Nephron (organoid): Measurements from ENCODE around the gene NCAM1.
A peak's percentile ranks its signal among the peaks of the same experiment; 100 is the strongest.

ENCODE experiments used
- H3K27ac Mint-ChIP-seq, 3 experiments: 2 replicates each; pipeline ENCODE4 v1.8.0; 2020; ENCODE audit warnings: mixed read lengths in 3 of 3, mild to moderate bottlenecking in 2 of 3, moderate library complexity in 1 of 3
- H3K27me3 Mint-ChIP-seq: 2 replicates; pipeline ENCODE4 v1.8.0; 2021; ENCODE audit warnings: low read depth, mild to moderate bottlenecking, moderate library complexity, mixed read lengths
- H3K36me3 Mint-ChIP-seq: 2 replicates; pipeline ENCODE4 v1.8.0; 2020; ENCODE audit warnings: low read depth, mixed read lengths
- H3K4me1 Mint-ChIP-seq: 2 replicates; pipeline ENCODE4 v1.8.0; 2020; ENCODE audit warnings: mixed read lengths
- H3K4me3 Mint-ChIP-seq, 3 experiments: 2 replicates each; pipeline ENCODE4 v1.8.0; 2020; ENCODE audit warnings: mild to moderate bottlenecking in 3 of 3, mixed read lengths in 3 of 3, moderate library complexity in 2 of 3
- H3K9me3 Mint-ChIP-seq: 2 replicates; pipeline ENCODE4 v1.8.0; 2020; ENCODE audit warnings: mixed read lengths
- CTCF ChIP-seq, 3 experiments: fragments of 200-600 bp; sonication (generic); IDR thresholded peaks; one replicate each; pipeline ENCODE4 v1.5.0; 2021; ENCODE audit warnings: antibody characterized with exemption in 3 of 3; ENCODE audit not compliant: unreplicated experiment in 3 of 3

NCAM1 gene

GRCh38 chr11:113006896-113007445 lies 45.8 kb downstream of the NCAM1 start:
- peaks cover 3% of the 10 kb centered on the region for H3K9me3 Mint-ChIP-seq
- peak overlapping the region in 1 of 3 experiments; percentile 32 for H3K27ac Mint-ChIP-seq
- no peak for TF ChIP-seq CTCF (IDR thresholded peaks at IDR 0.05; ENCODE audit: unreplicated experiment in 3 of 3)
- H3K4me1 Mint-ChIP-seq = peaks cover 67% of the 10 kb centered on the region
- no peaks in the 10 kb centered on the region for H3K27me3 Mint-ChIP-seq
- H3K4me3 Mint-ChIP-seq = no peak overlapping the region
- H3K36me3 Mint-ChIP-seq = peaks cover 22% of the 10 kb centered on the region

- peak in 1 of 3 experiments; percentile 0 for TF ChIP-seq CTCF (IDR thresholded peaks at IDR 0.05; ENCODE audit: unreplicated experiment in 3 of 3)
- no peaks in the 10 kb centered on the region for H3K9me3 Mint-ChIP-seq
- peaks cover 3% of the 10 kb centered on the region for H3K36me3 Mint-ChIP-seq
- peak overlapping the region; percentile 18 to 82 (median 28) for H3K27ac Mint-ChIP-seq
- H3K4me1 Mint-ChIP-seq = peaks cover 53% of the 10 kb centered on the region
- peak overlapping the region in 2 of 3 experiments; percentile 6 to 11 for H3K4me3 Mint-ChIP-seq
- H3K27me3 Mint-ChIP-seq = no peaks in the 10 kb centered on the region
Observed at GRCh38 chr11:113014262-113015097, 53.3 kb downstream of the NCAM1 start.

GRCh38 chr11:113015098-113015455 lies 53.9 kb downstream of the NCAM1 start:
- Mint-ChIP-seq H3K4me3 (peak overlapping the region in 1 of 3 experiments; percentile 11), H3K4me1 (peaks cover 55% of the 10 kb centered on the region), H3K27ac (peak overlapping the region; percentile 18 to 82 (median 28)), H3K27me3 (no peaks in the 10 kb centered on the region), H3K36me3 (peaks cover 3% of the 10 kb centered on the region), H3K9me3 (no peaks in the 10 kb centered on the region)
- TF ChIP-seq CTCF (IDR thresholded peaks at IDR 0.05; ENCODE audit: unreplicated experiment in 3 of 3) = no peak

- Mint-ChIP-seq H3K27ac (no peak overlapping the region), H3K4me3 (no peak overlapping the region), H3K36me3 (peaks cover 3% of the 10 kb centered on the region), H3K4me1 (peaks cover 65% of the 10 kb centered on the region), H3K27me3 (no peaks in the 10 kb centered on the region), H3K9me3 (no peaks in the 10 kb centered on the region)
- TF ChIP-seq CTCF (IDR thresholded peaks at IDR 0.05; ENCODE audit: unreplicated experiment in 3 of 3) = no peak
Observed at GRCh38 chr11:113016905-113017304, 55.7 kb downstream of the NCAM1 start.

- Mint-ChIP-seq H3K27ac (no peak overlapping the region), H3K27me3 (no peaks in the 10 kb centered on the region), H3K4me3 (no peak overlapping the region), H3K36me3 (no peaks in the 10 kb centered on the region), H3K4me1 (peaks cover 73% of the 10 kb centered on the region), H3K9me3 (no peaks in the 10 kb centered on the region)
- no peak for TF ChIP-seq CTCF (IDR thresholded peaks at IDR 0.05; ENCODE audit: unreplicated experiment in 3 of 3)
Observed at GRCh38 chr11:113018913-113019312, 57.7 kb downstream of the NCAM1 start.
